Mesodermal cell (in vitro differentiated cells): ENCODE measurements around the gene PPP2R2C.

Experiments used
- H3K27ac ChIP-seq: 2 replicates; pipeline ENCODE4 v1.7.0; 2013; ENCODE audit warnings: mild to moderate bottlenecking, low read depth, low read length, moderate library complexity; ENCODE audit not compliant: severe bottlenecking
- H3K36me3 ChIP-seq: 2 replicates; pipeline ENCODE4 v1.7.1; 2013; ENCODE audit warnings: mild to moderate bottlenecking, low read length, moderate library complexity; ENCODE audit not compliant: control insufficient read depth, insufficient read depth
- H3K4me1 ChIP-seq: one replicate; pipeline ENCODE4 v1.7.1; 2013; ENCODE audit warnings: mild to moderate bottlenecking, low read length; ENCODE audit not compliant: insufficient read depth, control insufficient read depth, poor library complexity, severe bottlenecking
- H3K4me3 ChIP-seq: 2 replicates; pipeline ENCODE4 v1.7.0; 2013; ENCODE audit warnings: low read length, control low read depth, mild to moderate bottlenecking; ENCODE audit not compliant: insufficient read depth, poor library complexity, severe bottlenecking; ENCODE audit errors: extremely low read depth
- H3K9me3 ChIP-seq: 2 replicates; pipeline ENCODE4 v1.7.1; 2013; ENCODE audit warnings: mild to moderate bottlenecking, low read length, moderate library complexity; ENCODE audit not compliant: control insufficient read depth
- WGBS, 2 experiments: methylation state at CpG; one replicate each; pipeline ENCODE4 v1.1.5; 2013; ENCODE audit warnings: missing lambda C conversion rate in 2 of 2; ENCODE audit not compliant: insufficient coverage in 2 of 2; 5-methylcytosine and 5-hydroxymethylcytosine counted together

PPP2R2C gene

DNA sequence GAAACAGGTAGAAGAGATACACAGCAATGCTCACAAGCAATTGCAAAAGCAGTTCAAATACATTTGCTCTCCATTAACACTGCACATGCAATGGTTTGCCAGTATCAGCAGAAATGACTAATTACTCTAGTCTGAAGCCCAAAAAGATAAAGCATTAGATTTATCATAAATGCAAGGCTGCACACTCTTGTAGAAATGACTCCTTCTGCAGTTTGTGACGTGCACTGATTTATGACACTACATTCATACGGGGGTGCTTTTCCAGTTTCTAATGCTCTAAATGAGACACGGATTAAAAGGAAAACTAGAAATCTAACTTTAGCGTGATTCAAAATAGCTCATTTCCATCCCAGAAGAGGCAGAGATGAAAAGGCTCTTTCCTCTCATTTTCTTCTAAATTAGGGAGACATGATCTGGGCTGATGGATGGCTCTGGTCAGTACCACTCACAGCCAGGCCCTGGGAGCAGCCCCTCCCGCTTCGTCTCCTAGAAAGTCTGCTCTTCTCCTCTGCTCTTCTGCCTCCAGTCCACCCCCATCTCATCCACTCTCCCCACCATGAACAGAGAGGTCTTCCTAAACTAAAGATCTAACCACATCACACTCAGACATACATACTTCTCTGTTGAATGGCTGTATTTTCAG, 33.2 kb downstream of the PPP2R2C start:
- 85 to 89% methylated on average over 4 to 6 of the region's 6 CpGs for WGBS, 2 experiments
- no peak overlapping the region for H3K4me3 ChIP-seq
- peaks cover 9% of the 10 kb centered on the region for H3K9me3 ChIP-seq
- H3K36me3 ChIP-seq = no peaks in the 10 kb centered on the region
- no peaks in the 10 kb centered on the region for H3K4me1 ChIP-seq
- no peak overlapping the region for H3K27ac ChIP-seq

DNA sequence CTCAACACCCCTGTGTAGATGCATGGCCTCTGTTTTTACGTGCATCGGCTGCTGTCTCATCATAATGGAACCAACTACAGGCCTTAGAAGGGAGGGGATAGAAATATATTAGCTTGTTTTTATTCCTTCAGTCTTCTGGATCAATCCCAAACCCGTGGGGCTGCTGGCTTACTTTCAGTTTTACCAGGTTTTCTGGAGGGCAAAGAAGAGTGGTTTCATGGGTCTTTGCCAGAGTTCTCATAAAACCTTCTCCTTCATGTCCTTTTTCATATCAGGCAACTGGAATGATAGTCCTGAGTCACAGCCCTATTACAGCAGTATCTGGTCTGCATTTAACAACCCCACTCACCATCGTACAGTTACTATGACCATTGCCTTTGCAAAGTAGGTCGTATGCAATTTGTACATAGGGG, 34.6 kb downstream of the PPP2R2C start:
- Histone ChIP-seq H3K27ac (no peak overlapping the region), H3K4me1 (no peaks in the 10 kb centered on the region), H3K36me3 (no peaks in the 10 kb centered on the region), H3K9me3 (peaks cover 9% of the 10 kb centered on the region), H3K4me3 (no peak overlapping the region)
- 80 to 86% methylated on average over 1 of the region's 5 CpGs for WGBS, 2 experiments

DNA sequence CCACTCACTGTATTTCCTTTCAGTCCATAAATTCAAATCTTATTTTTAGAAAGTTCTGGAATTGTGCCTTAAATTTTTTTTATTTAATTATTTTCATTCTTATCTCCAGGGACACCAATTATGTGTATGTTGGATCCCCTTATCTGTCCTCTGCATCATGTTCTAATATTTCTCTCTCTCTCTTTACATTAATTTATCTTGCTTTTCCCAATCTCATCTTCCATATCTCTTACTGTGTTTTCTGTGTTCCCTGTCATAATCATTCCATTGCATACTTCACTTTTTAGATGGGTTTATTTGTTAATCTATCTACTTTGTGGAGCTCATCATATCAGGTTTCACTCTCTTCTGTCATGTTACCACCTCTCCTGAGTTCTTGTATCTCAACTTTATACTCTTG, 37.4 kb downstream of the PPP2R2C start:
- Histone ChIP-seq H3K4me3 (no peak overlapping the region), H3K9me3 (peaks cover 9% of the 10 kb centered on the region), H3K36me3 (no peaks in the 10 kb centered on the region), H3K4me1 (no peaks in the 10 kb centered on the region), H3K27ac (no peak overlapping the region)

DNA sequence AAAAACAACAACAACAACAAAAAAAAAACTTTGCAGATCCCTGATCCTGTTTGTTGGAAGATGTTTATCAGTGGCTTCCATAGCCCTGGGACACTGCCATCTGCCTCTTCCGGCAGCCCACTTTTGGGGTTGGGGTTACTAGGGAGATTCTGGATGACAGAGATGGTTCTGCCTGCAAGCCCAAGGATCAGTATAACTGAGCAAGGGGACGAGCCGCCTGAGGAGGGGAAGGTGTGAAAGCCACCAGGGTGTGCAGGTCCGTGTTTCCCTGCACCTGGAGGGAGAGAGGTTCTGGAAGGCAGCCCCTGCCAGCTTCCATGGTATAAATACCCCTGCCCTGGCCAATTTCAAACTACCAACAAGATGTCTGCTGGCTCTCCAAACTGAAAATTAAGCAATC, 41.5 kb downstream of the PPP2R2C start:
- H3K27ac ChIP-seq = no peak overlapping the region
- H3K4me3 ChIP-seq = no peak overlapping the region
- H3K9me3 ChIP-seq = peaks cover 9% of the 10 kb centered on the region
- 86 to 100% methylated on average over 1 to 3 of the region's 4 CpGs for WGBS, 2 experiments
- no peaks in the 10 kb centered on the region for H3K36me3 ChIP-seq
- H3K4me1 ChIP-seq = no peaks in the 10 kb centered on the region

DNA sequence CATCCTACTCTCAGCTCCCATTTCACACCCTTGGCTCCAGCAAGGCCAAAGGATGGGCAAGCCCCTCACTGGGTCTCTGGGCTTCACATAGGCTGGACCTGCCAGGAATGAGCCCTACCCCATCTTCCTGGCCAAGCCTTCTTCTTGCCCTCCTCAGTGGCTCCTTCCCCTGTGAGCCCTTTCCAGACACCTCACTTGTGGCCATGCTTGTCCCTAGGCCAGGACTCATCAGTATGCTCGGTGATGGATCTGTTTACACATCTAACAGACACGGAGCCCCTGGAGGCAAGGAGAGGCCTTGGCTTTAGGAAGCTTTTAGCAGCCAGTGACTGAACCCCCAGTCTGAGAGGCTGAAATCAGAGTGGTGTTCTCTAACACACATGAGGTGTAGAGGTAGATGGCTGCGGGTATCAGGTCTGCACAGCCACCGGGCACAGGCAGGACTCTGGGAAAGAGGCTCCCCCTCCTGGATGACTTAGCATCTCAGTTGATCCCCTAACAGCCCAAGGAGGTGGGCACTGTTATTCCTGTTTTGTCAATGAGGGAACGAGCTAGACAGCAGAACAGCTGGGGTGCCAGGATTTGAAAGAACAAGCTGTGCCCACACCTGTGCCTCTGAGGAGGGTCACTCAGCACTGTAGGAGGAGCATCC, 44.8 kb downstream of the PPP2R2C start:
- no peak overlapping the region for H3K4me3 ChIP-seq
- no peak overlapping the region for H3K27ac ChIP-seq
- no peaks in the 10 kb centered on the region for H3K4me1 ChIP-seq
- no peaks in the 10 kb centered on the region for H3K36me3 ChIP-seq
- H3K9me3 ChIP-seq = no peaks in the 10 kb centered on the region
- WGBS, 2 experiments = 69 to 89% methylated on average over 4 to 5 of the region's 5 CpGs

DNA sequence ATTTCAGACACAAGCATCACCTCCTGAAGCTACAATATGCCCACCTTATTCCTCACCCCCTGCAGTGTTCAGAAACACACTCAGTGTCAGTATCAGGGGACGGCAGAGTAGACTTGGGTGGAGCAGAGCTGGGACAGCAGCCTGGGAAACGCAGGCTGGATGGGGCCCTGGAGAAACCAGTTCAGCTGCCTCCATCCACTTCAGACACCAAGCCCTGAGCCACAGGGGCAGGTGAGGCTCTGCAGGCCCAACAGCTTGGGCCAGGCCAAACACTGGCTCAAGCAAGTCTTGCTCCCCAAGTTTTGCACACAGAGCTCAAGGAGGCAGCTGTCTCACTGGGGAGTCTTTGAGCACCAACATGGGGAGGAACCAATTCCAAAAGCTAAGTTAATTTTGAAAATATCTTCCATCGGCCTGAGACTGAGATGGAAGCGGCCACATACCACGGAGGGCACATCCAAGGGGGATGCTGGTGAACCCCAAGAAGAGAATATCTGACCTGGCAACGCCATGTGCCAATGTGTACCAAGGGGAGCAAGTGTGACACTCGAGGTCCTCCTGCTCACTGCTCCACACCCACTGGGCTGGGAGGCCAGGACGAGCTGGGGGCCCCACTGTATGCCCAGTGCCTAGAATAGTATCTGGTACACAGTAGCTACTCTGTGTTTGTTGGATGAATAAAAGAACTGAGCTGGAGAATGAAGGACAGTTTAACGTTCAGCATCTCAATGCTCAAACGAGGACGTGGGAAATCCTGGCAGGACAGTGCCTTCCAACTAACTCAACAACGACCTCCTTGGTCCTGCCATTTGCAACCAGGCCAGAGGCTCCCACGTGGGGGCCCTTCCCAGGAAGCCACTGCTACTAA, 45.6 kb downstream of the PPP2R2C start:
- Histone ChIP-seq H3K36me3 (no peaks in the 10 kb centered on the region), H3K4me3 (no peak overlapping the region), H3K4me1 (no peaks in the 10 kb centered on the region), H3K9me3 (no peaks in the 10 kb centered on the region), H3K27ac (no peak overlapping the region)
- 71 to 79% methylated on average over 7 to 8 of the region's 13 CpGs for WGBS, 2 experiments

DNA sequence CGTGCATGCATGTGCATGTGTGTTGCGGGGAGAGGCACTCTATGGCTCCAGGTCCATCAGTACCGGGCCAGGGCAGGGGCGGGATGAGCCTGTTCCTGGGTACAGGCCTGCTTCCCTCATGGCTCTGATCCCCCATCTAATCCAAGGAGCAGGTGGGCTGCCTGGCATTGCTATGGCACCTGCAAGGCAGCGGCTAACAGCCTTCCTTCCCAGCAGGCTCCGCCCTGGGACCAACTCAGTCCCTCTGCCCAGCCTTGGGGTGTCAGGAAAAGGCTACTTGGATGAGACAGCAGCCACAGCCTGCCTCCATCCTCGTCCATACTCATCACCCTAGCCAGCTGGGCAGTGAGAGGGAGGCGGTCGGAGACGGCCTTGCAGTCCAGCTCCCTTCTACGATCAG, 46.5 kb downstream of the PPP2R2C start:
- H3K27ac ChIP-seq = no peak overlapping the region
- no peaks in the 10 kb centered on the region for H3K36me3 ChIP-seq
- H3K4me1 ChIP-seq = no peaks in the 10 kb centered on the region
- WGBS, 2 experiments = 83 to 95% methylated on average over 9 of the region's 11 CpGs
- no peak overlapping the region for H3K4me3 ChIP-seq
- H3K9me3 ChIP-seq = no peaks in the 10 kb centered on the region

DNA sequence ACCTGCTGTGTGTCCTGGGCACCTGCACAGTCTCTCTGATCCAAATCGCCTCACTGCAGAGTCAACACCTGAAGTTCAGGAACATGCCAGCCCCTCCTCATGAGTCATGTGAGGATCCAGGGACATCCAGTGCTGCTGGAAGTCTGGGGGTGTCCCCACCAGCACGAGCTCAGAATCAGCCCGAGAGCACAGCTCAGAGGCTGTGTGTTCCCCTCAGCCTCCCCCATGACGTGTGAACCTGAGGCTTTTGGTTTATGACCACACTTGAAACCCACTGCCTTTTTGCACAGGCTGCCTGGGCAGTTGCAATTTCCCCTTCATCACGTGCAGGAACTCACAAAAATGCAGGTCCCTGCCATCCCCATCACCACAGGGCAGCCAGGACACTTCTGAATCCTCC, 47.1 kb downstream of the PPP2R2C start:
- 79 to 80% methylated on average over 4 to 5 of the region's 5 CpGs for WGBS, 2 experiments
- H3K9me3 ChIP-seq = no peaks in the 10 kb centered on the region
- H3K4me3 ChIP-seq = no peak overlapping the region
- no peak overlapping the region for H3K27ac ChIP-seq
- H3K4me1 ChIP-seq = no peaks in the 10 kb centered on the region
- no peaks in the 10 kb centered on the region for H3K36me3 ChIP-seq

DNA sequence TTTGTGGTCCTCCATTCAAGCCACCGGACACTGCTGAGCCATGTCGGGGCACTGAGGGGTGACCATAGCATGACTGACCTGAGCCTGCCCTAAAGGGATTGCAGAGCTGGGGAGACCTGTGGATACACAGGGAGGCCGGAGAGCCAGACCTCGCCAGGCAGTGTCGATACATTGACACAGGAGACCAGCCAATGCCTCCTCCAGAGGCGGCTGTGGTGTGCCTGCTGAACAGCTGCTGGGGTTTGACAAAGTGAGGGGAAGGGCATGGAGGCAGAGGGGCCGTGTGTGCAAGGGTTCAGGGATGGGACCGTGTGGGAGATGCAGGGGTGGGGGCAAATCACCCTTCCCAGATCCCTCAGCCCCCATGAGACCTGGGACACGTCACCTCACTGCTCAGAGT, 48.0 kb downstream of the PPP2R2C start:
- 85 to 89% methylated on average over 7 to 8 of the region's 9 CpGs for WGBS, 2 experiments
- H3K4me3 ChIP-seq = no peak overlapping the region

DNA sequence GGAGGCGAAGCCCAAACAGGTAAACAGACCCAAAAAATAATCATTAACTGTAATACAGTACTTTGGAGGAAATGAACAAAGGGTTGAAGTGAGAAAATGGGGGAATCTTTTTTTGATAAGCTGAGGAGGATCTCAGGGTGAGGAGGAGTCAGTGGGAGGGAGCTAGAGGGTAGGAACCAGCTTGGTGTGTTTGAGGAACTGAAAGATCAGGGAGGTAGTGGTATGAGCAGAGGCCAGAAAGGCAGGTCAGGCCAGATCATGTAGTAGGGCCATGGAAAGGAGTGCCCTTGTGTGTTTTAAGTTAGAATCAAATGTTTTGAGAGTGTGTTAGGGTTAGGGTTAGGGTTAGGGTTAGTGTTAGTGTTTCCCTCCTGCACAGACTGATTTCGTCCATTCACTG, 48.8 kb downstream of the PPP2R2C start:
- no peaks in the 10 kb centered on the region for H3K4me1 ChIP-seq
- WGBS, 2 experiments = 80% methylated on average over 1 of the region's 2 CpGs; no CpG with 5 or more reads in 1 of the 2 experiments

More for the DNA sequence above, 48.0 kb downstream of the PPP2R2C start:
- H3K9me3 ChIP-seq = no peaks in the 10 kb centered on the region
- no peaks in the 10 kb centered on the region for H3K4me1 ChIP-seq
- no peak overlapping the region for H3K27ac ChIP-seq
- H3K36me3 ChIP-seq = no peaks in the 10 kb centered on the region

More for the DNA sequence above, 48.8 kb downstream of the PPP2R2C start:
- Histone ChIP-seq H3K4me3 (no peak overlapping the region), H3K27ac (no peak overlapping the region), H3K36me3 (no peaks in the 10 kb centered on the region), H3K9me3 (no peaks in the 10 kb centered on the region)
